Stomach smooth muscle (tissue), 2 donors: ENCODE results near the gene SRRT.

Experiments used
- H3K27ac ChIP-seq: one replicate; pipeline ENCODE4 v1.7.0; 2013; ENCODE audit warnings: mild to moderate bottlenecking, low read length, inconsistent platforms
- H3K27me3 ChIP-seq, 2 donors: one replicate each; pipeline ENCODE4 v1.7.0; 2013; ENCODE audit warnings: low read length in 2 of 2; ENCODE audit not compliant: insufficient read depth in 2 of 2, control insufficient read depth in 1 of 2
- H3K36me3 ChIP-seq, 2 donors: one replicate each; pipeline ENCODE4 v1.7.0; 2013; ENCODE audit warnings: low read length in 2 of 2; ENCODE audit not compliant: control insufficient read depth in 2 of 2, insufficient read depth in 2 of 2
- H3K4me1 ChIP-seq: one replicate; pipeline ENCODE4 v1.7.0; 2013; ENCODE audit warnings: low read length; ENCODE audit not compliant: control insufficient read depth, insufficient read depth
- H3K4me3 ChIP-seq, 2 donors: one replicate each; pipeline ENCODE4 v1.7.0; 2013; ENCODE audit warnings: low read length in 2 of 2
- H3K9ac ChIP-seq, 2 donors: one replicate each; pipeline ENCODE4 v1.7.0; 2013; ENCODE audit warnings: low read length in 2 of 2, mild to moderate bottlenecking in 1 of 2
- H3K9me3 ChIP-seq, 2 donors: one replicate each; pipeline ENCODE4 v1.7.0; 2013; ENCODE audit warnings: low read length in 2 of 2; ENCODE audit not compliant: control insufficient read depth in 2 of 2
- donor health status: healthy.
- donor health status: Pancreatic carcinoma.

Gene SRRT, protein sequence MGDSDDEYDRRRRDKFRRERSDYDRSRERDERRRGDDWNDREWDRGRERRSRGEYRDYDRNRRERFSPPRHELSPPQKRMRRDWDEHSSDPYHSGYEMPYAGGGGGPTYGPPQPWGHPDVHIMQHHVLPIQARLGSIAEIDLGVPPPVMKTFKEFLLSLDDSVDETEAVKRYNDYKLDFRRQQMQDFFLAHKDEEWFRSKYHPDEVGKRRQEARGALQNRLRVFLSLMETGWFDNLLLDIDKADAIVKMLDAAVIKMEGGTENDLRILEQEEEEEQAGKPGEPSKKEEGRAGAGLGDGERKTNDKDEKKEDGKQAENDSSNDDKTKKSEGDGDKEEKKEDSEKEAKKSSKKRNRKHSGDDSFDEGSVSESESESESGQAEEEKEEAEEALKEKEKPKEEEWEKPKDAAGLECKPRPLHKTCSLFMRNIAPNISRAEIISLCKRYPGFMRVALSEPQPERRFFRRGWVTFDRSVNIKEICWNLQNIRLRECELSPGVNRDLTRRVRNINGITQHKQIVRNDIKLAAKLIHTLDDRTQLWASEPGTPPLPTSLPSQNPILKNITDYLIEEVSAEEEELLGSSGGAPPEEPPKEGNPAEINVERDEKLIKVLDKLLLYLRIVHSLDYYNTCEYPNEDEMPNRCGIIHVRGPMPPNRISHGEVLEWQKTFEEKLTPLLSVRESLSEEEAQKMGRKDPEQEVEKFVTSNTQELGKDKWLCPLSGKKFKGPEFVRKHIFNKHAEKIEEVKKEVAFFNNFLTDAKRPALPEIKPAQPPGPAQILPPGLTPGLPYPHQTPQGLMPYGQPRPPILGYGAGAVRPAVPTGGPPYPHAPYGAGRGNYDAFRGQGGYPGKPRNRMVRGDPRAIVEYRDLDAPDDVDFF

GRCh38 chr7:100874577-100875355 is at the start of gene SRRT:
Gene SRRT, plus strand, starts transcription at chr7:100875103. Its CDS starts 488 bp downstream, at chr7:100875591.
- H3K4me1 ChIP-seq: peaks cover 15% of the 10 kb centered on the region
- peaks cover 17 to 37% of the 10 kb centered on the region in 2 donors for H3K36me3 ChIP-seq
- H3K4me3 ChIP-seq: peak within 1 kb of the TSS; percentile 82 to 94
- no peaks in the 10 kb centered on the region for H3K9me3 ChIP-seq
- H3K27ac ChIP-seq: peak within 1 kb of the TSS; percentile 95
- no peaks in the 10 kb centered on the region for H3K27me3 ChIP-seq
- peak within 1 kb of the TSS; percentile 91 to 98 for H3K9ac ChIP-seq

- Histone ChIP-seq H3K4me3 (peak overlapping the region in 1 of 2 donors; percentile 78), H3K4me1 (peaks cover 30% of the 10 kb centered on the region), H3K9ac (peak overlapping the region in 1 of 2 donors; percentile 69), H3K27me3 (no peaks in the 10 kb centered on the region), H3K9me3 (no peaks in the 10 kb centered on the region), H3K27ac (no peak overlapping the region), H3K36me3 (peaks cover 3 to 6% of the 10 kb centered on the region in 2 donors)
Measured at GRCh38 chr7:100825215-100825671, 49.7 kb upstream of the SRRT start.

DNA sequence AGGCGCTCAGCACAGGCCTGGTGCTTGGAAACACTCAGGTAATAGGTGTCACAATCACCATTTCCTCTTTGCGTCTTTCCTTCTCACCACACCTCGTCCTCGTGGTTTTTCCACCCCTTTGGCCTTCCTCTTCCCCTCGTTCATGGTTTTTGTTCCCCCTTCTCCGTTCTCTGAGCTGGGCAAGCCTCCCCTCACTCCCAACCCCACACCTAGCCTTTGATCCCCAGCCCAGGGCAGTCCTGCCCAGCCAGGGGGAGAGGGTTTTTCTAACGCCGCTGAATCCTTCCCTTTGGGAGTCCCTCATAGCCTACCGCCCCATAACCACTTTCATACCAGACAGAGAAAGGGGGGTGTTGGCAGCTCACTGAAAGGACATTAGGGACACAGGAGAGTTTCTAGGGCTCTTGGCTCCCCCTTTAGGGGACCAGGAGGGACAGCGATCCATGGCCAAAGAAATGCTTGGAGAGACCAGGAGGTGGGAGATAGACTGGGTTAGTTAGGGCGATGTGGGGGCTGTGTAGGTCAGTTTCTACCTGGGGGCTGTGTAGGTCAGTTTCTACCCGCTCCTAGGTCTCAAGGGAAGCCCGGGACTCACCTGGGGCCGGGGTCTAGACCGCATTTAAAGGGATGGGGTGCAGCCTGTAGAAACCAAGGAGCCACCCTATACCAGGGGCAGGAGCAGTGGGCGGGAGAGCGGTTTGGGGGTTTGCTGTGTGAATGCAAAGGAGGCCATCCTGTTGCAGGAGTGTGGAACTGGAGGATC is 49.0 kb upstream of the SRRT start:
- Histone ChIP-seq H3K4me3 (peak overlapping the region; percentile 54 to 78), H3K4me1 (peaks cover 30% of the 10 kb centered on the region), H3K9me3 (no peaks in the 10 kb centered on the region), H3K36me3 (peaks cover 0 to 6% of the 10 kb centered on the region in 2 donors), H3K27ac (no peak overlapping the region), H3K9ac (peak overlapping the region; percentile 60 to 69), H3K27me3 (no peaks in the 10 kb centered on the region)

- Histone ChIP-seq H3K27me3 (no peaks in the 10 kb centered on the region), H3K36me3 (peaks cover 0 to 6% of the 10 kb centered on the region in 2 donors), H3K4me3 (peak overlapping the region; percentile 54 to 78), H3K9ac (peak overlapping the region; percentile 60), H3K4me1 (peaks cover 30% of the 10 kb centered on the region), H3K27ac (peak overlapping the region; percentile 24), H3K9me3 (no peaks in the 10 kb centered on the region)
Measured at GRCh38 chr7:100826514-100827329, 48.2 kb upstream of the SRRT start.

DNA sequence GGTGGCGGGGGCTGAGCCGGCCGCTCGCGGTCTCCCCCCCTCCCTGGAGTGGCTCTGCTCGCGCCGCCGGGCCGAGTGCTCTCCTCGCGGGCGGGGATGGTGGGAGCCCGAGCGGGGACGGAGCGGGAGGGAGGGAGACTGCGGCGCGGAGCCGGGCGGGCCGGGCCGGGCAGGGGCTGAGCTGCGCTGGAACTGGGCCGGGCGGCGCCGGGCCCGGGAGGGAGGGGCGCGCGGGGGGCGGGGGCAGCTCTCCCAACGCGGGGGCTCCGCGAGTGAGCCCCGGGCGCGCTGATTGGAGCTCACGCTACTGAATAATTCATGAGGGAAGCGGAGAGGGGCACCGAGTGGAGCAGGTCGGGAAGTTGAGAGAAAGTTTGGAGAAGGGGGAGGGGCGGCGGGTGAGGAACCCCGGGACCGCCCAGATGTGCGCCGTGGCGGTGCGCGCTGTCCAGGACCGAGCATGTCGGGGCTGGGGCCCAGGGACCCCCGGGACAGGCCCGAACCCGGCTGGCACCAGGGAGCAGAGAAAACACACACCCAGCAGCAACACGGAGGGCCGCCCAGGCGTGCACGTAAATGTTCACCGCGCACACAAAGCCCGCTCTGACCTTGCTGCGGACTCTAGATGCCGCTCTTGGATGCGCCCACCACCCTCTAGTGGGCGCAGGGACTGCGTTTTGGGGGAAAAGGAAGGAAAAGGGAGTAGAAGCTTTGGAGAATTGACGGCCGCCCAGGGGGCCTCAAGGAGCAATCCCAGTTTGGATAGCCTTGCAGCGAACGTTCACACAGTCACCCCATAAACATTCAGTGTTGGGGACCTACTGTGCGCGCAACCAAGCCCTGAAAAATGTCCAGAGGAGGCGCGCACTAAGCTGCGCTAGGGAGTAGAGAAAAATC is 47.3 kb upstream of the SRRT start, which contains the start of gene EPHB4:
Gene EPHB4 (minus strand): TSS at position 194 of the 897 bp plus-strand sequence. CDS start 493 bp downstream, outside the sequence.
- H3K9me3 ChIP-seq: no peaks in the 10 kb centered on the region
- peak within 1 kb of the TSS; percentile 24 for H3K27ac ChIP-seq
- H3K27me3 ChIP-seq: no peaks in the 10 kb centered on the region
- peak within 1 kb of the TSS; percentile 60 for H3K9ac ChIP-seq
- peaks cover 30% of the 10 kb centered on the region for H3K4me1 ChIP-seq
- H3K36me3 ChIP-seq: peaks cover 0 to 4% of the 10 kb centered on the region in 2 donors
- H3K4me3 ChIP-seq: peak within 1 kb of the TSS; percentile 78 to 80

DNA sequence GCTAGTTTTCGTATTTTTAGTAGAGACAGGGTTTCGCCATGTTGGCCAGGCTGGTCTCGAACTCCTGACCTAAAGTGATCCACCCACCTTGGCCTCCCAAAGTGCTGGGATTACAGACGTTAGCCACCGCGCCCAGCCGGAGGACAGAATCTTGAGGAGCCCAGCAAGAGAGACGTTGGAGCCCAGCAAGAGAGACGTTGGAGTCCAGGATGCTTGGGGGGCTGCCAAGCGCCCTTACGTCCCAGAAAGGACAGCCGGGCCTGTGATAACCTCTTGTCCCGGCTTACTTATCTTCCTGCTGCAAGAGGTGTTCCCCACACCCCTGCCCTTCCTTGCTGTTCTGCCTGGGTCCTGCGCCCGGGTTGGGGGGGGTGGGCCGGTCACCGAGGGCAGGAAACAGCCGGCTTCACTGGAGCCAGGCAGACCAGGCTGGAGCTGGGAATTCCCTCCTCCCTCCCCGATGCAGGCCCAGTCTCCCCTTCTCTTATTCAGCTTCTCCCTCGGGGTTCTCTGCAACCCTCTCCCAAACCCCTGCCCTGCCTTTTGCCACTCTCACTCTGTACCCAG is 45.7 kb upstream of the SRRT start:
- Histone ChIP-seq H3K4me1 (peaks cover 30% of the 10 kb centered on the region), H3K27ac (no peak overlapping the region), H3K27me3 (no peaks in the 10 kb centered on the region), H3K4me3 (no peak overlapping the region), H3K9me3 (no peaks in the 10 kb centered on the region), H3K9ac (no peak overlapping the region), H3K36me3 (no peaks in the 10 kb centered on the region)

DNA sequence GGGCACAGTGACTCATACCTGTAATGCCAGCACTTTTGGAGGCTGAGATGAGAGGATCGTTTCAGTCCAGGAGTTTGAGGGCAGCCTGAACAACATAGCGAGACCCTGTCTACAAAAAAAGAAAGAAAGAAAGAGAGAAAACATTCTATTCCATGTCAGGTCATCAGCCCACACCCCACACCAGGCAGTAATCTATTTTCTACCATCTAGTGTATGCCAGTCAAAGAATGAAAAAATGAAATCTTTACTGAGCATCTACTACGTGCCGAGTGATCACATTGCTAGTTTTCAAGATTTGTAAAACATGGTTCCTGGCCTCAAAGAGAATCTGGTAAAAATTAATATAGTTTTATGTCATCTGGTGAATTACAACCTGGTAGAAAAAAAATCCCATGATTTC is 44.5 kb upstream of the SRRT start:
- H3K9me3 ChIP-seq: no peaks in the 10 kb centered on the region
- H3K4me3 ChIP-seq: no peak overlapping the region
- no peak overlapping the region for H3K9ac ChIP-seq
- peaks cover 20% of the 10 kb centered on the region for H3K4me1 ChIP-seq
- no peaks in the 10 kb centered on the region for H3K36me3 ChIP-seq
- H3K27me3 ChIP-seq: no peaks in the 10 kb centered on the region
- H3K27ac ChIP-seq: no peak overlapping the region

DNA sequence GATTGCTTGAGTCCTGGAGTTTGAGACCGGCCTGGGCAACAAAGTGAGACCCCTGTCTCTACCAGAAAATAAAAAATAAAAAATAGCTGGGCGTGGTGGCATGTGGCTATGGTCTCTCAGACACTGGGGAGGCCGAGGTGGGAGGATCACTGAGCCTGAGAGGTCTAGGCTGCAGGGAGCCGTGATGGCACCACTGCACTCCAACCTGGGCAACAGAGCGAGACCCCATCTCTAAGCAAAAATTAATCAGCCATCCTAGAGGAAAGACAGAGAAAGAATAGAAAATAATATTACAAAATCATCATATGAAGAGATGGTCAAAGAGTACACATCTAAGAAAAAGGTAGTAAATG is 42.6 kb upstream of the SRRT start:
- no peak overlapping the region for H3K27ac ChIP-seq

More for the DNA sequence above, 42.6 kb upstream of the SRRT start:
- no peak overlapping the region for H3K9ac ChIP-seq
- no peaks in the 10 kb centered on the region for H3K9me3 ChIP-seq
- H3K4me1 ChIP-seq: peaks cover 9% of the 10 kb centered on the region
- H3K4me3 ChIP-seq: no peak overlapping the region
- no peaks in the 10 kb centered on the region for H3K27me3 ChIP-seq
- no peaks in the 10 kb centered on the region for H3K36me3 ChIP-seq
